HEK293 (cell line): ENCODE results near the gene GPSM1.

ENCODE experiments used
- KLF17 ChIP-seq: fragments of 450-650 bp; formaldehyde crosslinking; IDR thresholded peaks from 2 replicates; pipeline ENCODE4 v1.5.1; 2016; ENCODE audit warnings: missing biosample characterization, missing genetic modification characterization
- YY1 ChIP-seq: fragments of 450-650 bp; formaldehyde crosslinking; IDR thresholded peaks from 2 replicates; pipeline ENCODE4 v1.5.1; 2018; ENCODE audit warnings: missing biosample characterization, missing genetic modification characterization
- ZBTB1 ChIP-seq: fragments of 450-650 bp; formaldehyde crosslinking; IDR thresholded peaks from 2 replicates; pipeline ENCODE4 v1.5.1; 2016; ENCODE audit warnings: missing biosample characterization, missing genetic modification characterization
- ZBTB7A ChIP-seq: fragments of 450-650 bp; formaldehyde crosslinking; IDR thresholded peaks from 2 replicates; pipeline ENCODE4 v1.5.1; 2016; ENCODE audit warnings: low read depth, missing biosample characterization, missing genetic modification characterization
- ZNF112 ChIP-seq: fragments of 450-650 bp; formaldehyde crosslinking; IDR thresholded peaks from 2 replicates; pipeline ENCODE4 v1.5.0; 2017; ENCODE audit warnings: missing biosample characterization, missing genetic modification characterization
- ZNF133 ChIP-seq: fragments of 450-650 bp; formaldehyde crosslinking; IDR thresholded peaks from 2 replicates; pipeline ENCODE4 v1.5.1; 2016; ENCODE audit warnings: missing biosample characterization, missing genetic modification characterization
- ZNF148 ChIP-seq: fragments of 450-650 bp; formaldehyde crosslinking; IDR thresholded peaks from 2 replicates; pipeline ENCODE4 v1.5.0; 2017; ENCODE audit warnings: missing biosample characterization, missing genetic modification characterization, borderline replicate concordance
- ZNF169 ChIP-seq: fragments of 450-650 bp; formaldehyde crosslinking; IDR thresholded peaks from 2 replicates; pipeline ENCODE4 v1.5.1; 2016; ENCODE audit warnings: missing biosample characterization, missing genetic modification characterization
- ZNF18 ChIP-seq: fragments of 450-650 bp; formaldehyde crosslinking; IDR thresholded peaks from 2 replicates; pipeline ENCODE4 v1.5.1; 2016; ENCODE audit warnings: missing biosample characterization, missing genetic modification characterization
- ZNF2 ChIP-seq: fragments of 450-650 bp; formaldehyde crosslinking; IDR thresholded peaks from 2 replicates; pipeline ENCODE4 v1.5.1; 2016; ENCODE audit warnings: missing biosample characterization, missing genetic modification characterization
- ZNF239 ChIP-seq: fragments of 450-650 bp; formaldehyde crosslinking; IDR thresholded peaks from 2 replicates; pipeline ENCODE4 v1.5.1; 2016; ENCODE audit warnings: missing biosample characterization, missing genetic modification characterization
- ZNF274 ChIP-seq, 2 experiments: fragments of 200-500 bp in 1 of 2; fragments of 450-650 bp in 1 of 2; sonication (Bioruptor generic) in 1 of 2; formaldehyde crosslinking in 1 of 2; IDR thresholded peaks; 2 replicates each; pipeline versions ENCODE4 v1.5.1 to v1.6.1; 2014 to 2016; ENCODE audit warnings: borderline replicate concordance in 1 of 2, inconsistent platforms in 1 of 2, low read length in 1 of 2, missing biosample characterization in 1 of 2, missing genetic modification characterization in 1 of 2
- ZNF341 ChIP-seq: fragments of 450-650 bp; formaldehyde crosslinking; IDR thresholded peaks from 2 replicates; pipeline ENCODE4; 2016; ENCODE audit warnings: low read depth, missing biosample characterization, missing genetic modification characterization
- ZNF473 ChIP-seq: fragments of 450-650 bp; formaldehyde crosslinking; IDR thresholded peaks from 2 replicates; pipeline ENCODE4 v1.5.1; 2017; ENCODE audit warnings: missing biosample characterization, missing genetic modification characterization
- ZNF645 ChIP-seq: fragments of 450-650 bp; formaldehyde crosslinking; IDR thresholded peaks from 2 replicates; pipeline ENCODE4; 2016; ENCODE audit warnings: missing biosample characterization, missing genetic modification characterization
- ZNF670 ChIP-seq: fragments of 450-650 bp; formaldehyde crosslinking; IDR thresholded peaks from 2 replicates; pipeline ENCODE4 v1.5.1; 2016; ENCODE audit warnings: missing biosample characterization, missing genetic modification characterization, low read depth
- ZSCAN4 ChIP-seq: fragments of 450-650 bp; formaldehyde crosslinking; IDR thresholded peaks from 2 replicates; pipeline ENCODE4 v1.5.1; 2017; ENCODE audit warnings: missing biosample characterization, missing genetic modification characterization
- ZSCAN5A ChIP-seq: fragments of 450-650 bp; formaldehyde crosslinking; IDR thresholded peaks from 2 replicates; pipeline ENCODE4 v1.5.1; 2016; ENCODE audit warnings: missing biosample characterization, missing genetic modification characterization

The GPSM1 gene

GRCh38 chr9:136309806-136310220 lies 17.5 kb upstream of the GPSM1 start (continued):
- TF ChIP-seq KLF17 (0 out of 2 replicates have a peak, but pooled peaks have one; percentile 19), ZNF670 (tag by site-specific recombination) (peak; percentile 77; the same call in 1 of the 2 replicates), ZNF2 (peak; percentile 87), ZBTB1 (tag by site-specific recombination) (peak; percentile 30; the same call in 1 of the 2 replicates), ZSCAN5A (tag by site-specific recombination) (0 out of 2 replicates have a peak, but pooled peaks have one; percentile 11), ZNF148 (tag by site-specific recombination) (0 out of 2 replicates have a peak, but pooled peaks have one; percentile 34), ZNF239 (tag by site-specific recombination) (0 out of 2 replicates have a peak, but pooled peaks have one; percentile 23), ZNF112 (tag by site-specific recombination) (no peak), ZNF18 (tag by site-specific recombination) (peak; percentile 58; the same call in 1 of the 2 replicates), ZNF341 (no peak), ZBTB7A (tag by site-specific recombination) (peak; percentile 71; the same call in 1 of the 2 replicates), ZNF274 (IDR thresholded peaks at IDR 0.05; ENCODE audit: low read length) (no peak), ZNF274 (tag by site-specific recombination; IDR thresholded peaks at IDR 0.05; ENCODE audit: borderline replicate concordance) (peak; percentile 57; the same call in 1 of the 2 replicates), ZNF645 (tag by site-specific recombination) (peak; percentile 38; the same call in 1 of the 2 replicates), YY1 (tag by site-specific recombination) (no peak), ZNF169 (tag by site-specific recombination) (no peak), ZNF473 (tag by site-specific recombination) (peak; percentile 62; the same call in 1 of the 2 replicates), ZNF133 (tag by site-specific recombination) (peak; percentile 8; the same call in 1 of the 2 replicates), ZSCAN4 (tag by site-specific recombination) (peak; percentile 65)
- TF ChIP-seq, all 188 proteins: peak for 30
